Upper lobe of right lung (tissue), 1 donor: Measurements from ENCODE around the gene CRTC1. TPM values are rescaled to one million over a fixed set of nuclear protein-coding genes. Genes with fewer than 3 reads are reported as not detected.

Experiments used
- ATAC-seq: fragments of 200-7000 bp; cut with Tn5 transposase; one replicate; pipeline ENCODE4 v1.9.1; 2020; ENCODE audit warnings: mild to moderate bottlenecking, moderate library complexity
- DNase-seq: peaks from one replicate; pipeline ENCODE4 v3.0.0-alpha.2; 2020
- H3K27ac ChIP-seq: fragments of 200-600 bp; one replicate; pipeline ENCODE4 v1.8.0; 2022
- H3K27me3 ChIP-seq: fragments of 200-600 bp; one replicate; pipeline ENCODE4 v1.8.0; 2022; ENCODE audit warnings: mild to moderate bottlenecking
- H3K36me3 ChIP-seq: fragments of 200-600 bp; one replicate; pipeline ENCODE4 v1.8.0; 2022
- H3K4me1 ChIP-seq: fragments of 200-600 bp; one replicate; pipeline ENCODE4 v1.8.0; 2022
- H3K4me3 ChIP-seq: fragments of 200-600 bp; one replicate; pipeline ENCODE4 v1.8.0; 2022; ENCODE audit warnings: mild to moderate bottlenecking
- H3K9me3 ChIP-seq: fragments of 200-600 bp; one replicate; pipeline ENCODE4 v1.8.0; 2022
- CTCF ChIP-seq: fragments of 200-600 bp; IDR thresholded peaks from one replicate; pipeline ENCODE4 v1.8.0; 2022; ENCODE audit warnings: antibody characterized with exemption
- intact Hi-C: fragments of 100-400 bp; cut with DNase I; formaldehyde crosslinking; loops from one replicate; pipeline ENCODE4 v1.11.0; 2022
- total RNA-seq: library from RNA; stranded (reverse); fragmentation: NEBNext Ultra II Directional; extraction: Animal tissue kit (Norgen Biotek cat#: 25700); gene quantifications from one replicate; pipeline ENCODE4 v1.2.1, GENCODE V29; 2021
- donor health status: DM: no; HTN: yes; CAD: no; lungs with severe emphysema.

CRTC1 gene
- total RNA-seq, 1 donor from 2014 or later: 13.8 TPM

- intact Hi-C loops: no loop called here
- Histone ChIP-seq H3K9me3 (no peaks in the 10 kb centered on the region), H3K4me3 (no peak overlapping the region), H3K27me3 (no peaks in the 10 kb centered on the region), H3K36me3 (peaks cover 21% of the 10 kb centered on the region), H3K27ac (no peak overlapping the region), H3K4me1 (no peaks in the 10 kb centered on the region)
- ATAC-seq: no peak
- TF ChIP-seq CTCF: no peak
- peak; percentile 55 for DNase-seq
These were observed 66.1 kb downstream of the CRTC1 start for GRCh38 chr19:18749362-18750231.

- no peak for TF ChIP-seq CTCF
- Histone ChIP-seq H3K4me3 (no peak overlapping the region), H3K4me1 (no peaks in the 10 kb centered on the region), H3K36me3 (peaks cover 21% of the 10 kb centered on the region), H3K27ac (no peak overlapping the region), H3K9me3 (no peaks in the 10 kb centered on the region), H3K27me3 (no peaks in the 10 kb centered on the region)
- intact Hi-C loops: no loop called here
- ATAC-seq (no peak), DNase-seq (peak; percentile 57)
These were observed 67.0 kb downstream of the CRTC1 start for GRCh38 chr19:18750295-18750970.

- no peak for DNase-seq
- ATAC-seq: no peak
These were observed 68.1 kb downstream of the CRTC1 start for GRCh38 chr19:18751571-18751970.

GRCh38 chr19:18754501-18754900, 71.0 kb downstream of the CRTC1 start:
- no peaks in the 10 kb centered on the region for H3K27me3 ChIP-seq
- no peak for ATAC-seq
- no peak for TF ChIP-seq CTCF
- intact Hi-C loops: no loop called here
- no peaks in the 10 kb centered on the region for H3K9me3 ChIP-seq
- no peaks in the 10 kb centered on the region for H3K4me1 ChIP-seq
- H3K27ac ChIP-seq: no peak overlapping the region
- peaks cover 21% of the 10 kb centered on the region for H3K36me3 ChIP-seq
- DNase-seq: no peak
- no peak overlapping the region for H3K4me3 ChIP-seq

More at GRCh38 chr19:18751571-18751970, 68.1 kb downstream of the CRTC1 start:
- Histone ChIP-seq H3K27ac (no peak overlapping the region), H3K9me3 (no peaks in the 10 kb centered on the region), H3K36me3 (peaks cover 21% of the 10 kb centered on the region), H3K4me3 (no peak overlapping the region), H3K4me1 (no peaks in the 10 kb centered on the region), H3K27me3 (no peaks in the 10 kb centered on the region)
- no peak for TF ChIP-seq CTCF
- intact Hi-C loops: no loop called here

- intact Hi-C loops: no loop called here
- ATAC-seq: peak; percentile 64
- Histone ChIP-seq H3K9me3 (no peaks in the 10 kb centered on the region), H3K4me1 (peaks cover 8% of the 10 kb centered on the region), H3K4me3 (no peak overlapping the region), H3K36me3 (peaks cover 15% of the 10 kb centered on the region), H3K27ac (no peak overlapping the region), H3K27me3 (no peaks in the 10 kb centered on the region)
- peak; percentile 78 for DNase-seq
- TF ChIP-seq CTCF: no peak
These were observed 73.4 kb downstream of the CRTC1 start for GRCh38 chr19:18756896-18757295.
